ENCODE measurements around the gene FAM209A.

GRCh38 chr20:56575157-56575556 lies 50.6 kb downstream of the FAM209A start:
- TF ChIP-seq CTCF (IDR thresholded peaks at IDR 0.05 in 2 of 3, conservative IDR thresholded peaks at IDR 0.05 in 1 of 3; ENCODE audit: borderline replicate concordance in 1 of 3, insufficient read depth in 1 of 3, low read depth in 2 of 3, low read length in 2 of 3) = no peak
- TF ChIP-seq POLR2A (IDR thresholded peaks at IDR 0.05; ENCODE audit: borderline replicate concordance, extremely low read depth, insufficient read depth, insufficient read length) = no peak
- TF ChIP-seq POLR2AphosphoS5 (IDR thresholded peaks at IDR 0.05; ENCODE audit: low read depth, low read length) = no peak
- TF ChIP-seq EZH2 (IDR thresholded peaks at IDR 0.05) = no peak
- TF ChIP-seq YY1 (IDR thresholded peaks at IDR 0.05; ENCODE audit: extremely low read depth, insufficient replicate concordance, low read depth, low read length) = no peak
- TF ChIP-seq CEBPB (IDR thresholded peaks at IDR 0.05; ENCODE audit: low read depth) = no peak
- no peak for TF ChIP-seq ZNF274 (IDR thresholded peaks at IDR 0.05; ENCODE audit: low read depth, low read length)
- TF ChIP-seq EGR1 (IDR thresholded peaks at IDR 0.05; ENCODE audit: low read depth) = no peak
- TF ChIP-seq ATF3 (IDR thresholded peaks at IDR 0.05) = no peak
- TF ChIP-seq MAX (IDR thresholded peaks at IDR 0.05) = no peak
- TF ChIP-seq EZH2phosphoT487 (IDR thresholded peaks at IDR 0.05; ENCODE audit: borderline replicate concordance) = no peak
